ENCODE data around the gene MEF2A. TPM values are rescaled to one million over a fixed set of nuclear protein-coding genes. Genes with fewer than 3 reads are reported as not detected.
"Not testable (repeated sequence)": the region's sequence is repeated elsewhere in the genome, so short reads cannot be mapped to it uniquely, and the experiment has no call there.

The MEF2A gene
- total RNA-seq, 4 donors from 2014 or later = 16.9 to 47.5 (median 24.3) TPM

DNA sequence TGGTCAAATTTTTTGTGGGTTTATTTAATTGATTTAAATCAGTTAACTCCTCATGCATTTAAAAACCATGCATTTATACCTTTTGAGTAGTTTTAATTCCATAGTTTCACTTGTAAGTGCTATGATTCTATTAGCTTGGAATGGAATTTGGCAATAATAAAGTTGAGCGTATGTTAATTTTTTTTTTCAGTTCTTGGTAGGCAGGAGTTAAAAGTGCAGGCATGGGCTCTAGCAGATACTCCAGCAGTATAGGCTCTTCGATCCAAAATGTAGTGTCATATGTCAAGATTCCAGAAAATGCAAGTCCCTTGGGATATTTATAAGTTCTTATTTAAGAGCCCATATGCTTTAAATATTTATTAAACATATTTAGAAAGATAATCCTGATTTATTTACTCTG is 97.1 kb downstream of the MEF2A start:
- H3K4me3 ChIP-seq = no peak overlapping the region
- H3K27me3 ChIP-seq = no peaks in the 10 kb centered on the region
- H3K27ac ChIP-seq = no peak overlapping the region
- no peak for TF ChIP-seq POLR2A (IDR thresholded peaks at IDR 0.05)
- TF ChIP-seq, protein P1, sequence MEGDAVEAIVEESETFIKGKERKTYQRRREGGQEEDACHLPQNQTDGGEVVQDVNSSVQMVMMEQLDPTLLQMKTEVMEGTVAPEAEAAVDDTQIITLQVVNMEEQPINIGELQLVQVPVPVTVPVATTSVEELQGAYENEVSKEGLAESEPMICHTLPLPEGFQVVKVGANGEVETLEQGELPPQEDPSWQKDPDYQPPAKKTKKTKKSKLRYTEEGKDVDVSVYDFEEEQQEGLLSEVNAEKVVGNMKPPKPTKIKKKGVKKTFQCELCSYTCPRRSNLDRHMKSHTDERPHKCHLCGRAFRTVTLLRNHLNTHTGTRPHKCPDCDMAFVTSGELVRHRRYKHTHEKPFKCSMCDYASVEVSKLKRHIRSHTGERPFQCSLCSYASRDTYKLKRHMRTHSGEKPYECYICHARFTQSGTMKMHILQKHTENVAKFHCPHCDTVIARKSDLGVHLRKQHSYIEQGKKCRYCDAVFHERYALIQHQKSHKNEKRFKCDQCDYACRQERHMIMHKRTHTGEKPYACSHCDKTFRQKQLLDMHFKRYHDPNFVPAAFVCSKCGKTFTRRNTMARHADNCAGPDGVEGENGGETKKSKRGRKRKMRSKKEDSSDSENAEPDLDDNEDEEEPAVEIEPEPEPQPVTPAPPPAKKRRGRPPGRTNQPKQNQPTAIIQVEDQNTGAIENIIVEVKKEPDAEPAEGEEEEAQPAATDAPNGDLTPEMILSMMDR (IDR thresholded peaks at IDR 0.05) = no peak
- DNase-seq = no peak
- WGBS, 2 donors = 74 to 78% methylated on average over 2 of the region's 2 CpGs
- H3K4me1 ChIP-seq = no peaks in the 10 kb centered on the region
- H3K36me3 ChIP-seq = peaks cover 0 to 25% (median 0%) of the 10 kb centered on the region in 3 donors
- no peaks in the 10 kb centered on the region for H3K9me3 ChIP-seq
- intact Hi-C loops (cut with DNase I) = no loop called here

DNA sequence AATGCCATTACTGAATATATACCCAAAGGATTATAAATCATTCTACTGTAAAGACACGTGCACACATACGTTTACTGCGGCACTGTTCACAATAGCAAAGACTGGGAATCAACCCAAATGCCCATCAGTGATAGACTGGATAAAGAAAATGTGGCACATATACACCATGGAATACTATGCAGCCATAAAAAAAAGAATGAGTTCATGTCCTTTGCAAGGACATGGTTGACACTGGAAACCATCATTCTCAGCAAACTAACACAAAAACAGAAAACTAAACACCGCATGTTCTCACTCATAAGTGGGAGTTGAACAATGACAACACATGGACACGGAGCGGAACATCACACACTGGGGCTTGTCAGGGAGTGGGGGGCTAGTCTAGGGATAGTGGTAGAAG is 100.3 kb downstream of the MEF2A start:
- H3K27ac ChIP-seq; H3K27me3 ChIP-seq; H3K4me3 ChIP-seq; H3K9me3 ChIP-seq; DNase-seq; intact Hi-C loops (cut with DNase I); H3K4me1 ChIP-seq: not testable (repeated sequence)
- peaks cover 0 to 14% (median 0%) of the 10 kb centered on the region in 3 donors for H3K36me3 ChIP-seq
- 93 to 99% methylated on average over 6 of the region's 6 CpGs for WGBS, 2 donors

DNA sequence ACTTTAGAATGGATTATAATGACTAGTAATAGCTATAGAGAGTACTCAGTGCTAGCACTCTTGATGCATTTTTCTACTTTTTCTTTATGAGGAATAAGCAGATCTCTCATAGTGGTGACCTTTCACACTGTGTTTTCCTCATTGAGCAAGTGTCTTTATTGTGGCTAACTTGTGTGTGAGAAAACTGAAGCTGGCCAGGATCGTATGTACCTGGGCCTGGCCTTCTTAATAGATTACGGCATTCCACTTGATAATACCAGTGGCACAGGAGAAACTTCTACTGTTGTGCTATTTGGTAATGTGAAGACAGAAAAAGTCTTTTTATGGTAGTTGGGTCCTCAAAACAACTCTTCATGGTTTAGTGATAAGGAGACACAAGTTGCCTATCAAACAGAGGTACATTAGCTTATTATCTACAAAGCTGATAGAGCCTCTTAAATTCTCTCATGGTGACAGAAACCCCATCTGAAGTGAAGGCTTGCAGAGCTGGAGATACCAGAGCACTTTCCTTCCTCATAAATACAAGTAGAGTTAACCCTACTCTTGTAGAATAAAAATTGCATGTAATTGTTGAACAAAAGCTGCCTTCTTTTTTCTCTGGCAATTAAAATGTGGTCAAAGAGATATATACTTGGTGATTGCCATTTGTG is 102.9 kb downstream of the MEF2A start:
- intact Hi-C loops (cut with DNase I) = no loop called here

DNA sequence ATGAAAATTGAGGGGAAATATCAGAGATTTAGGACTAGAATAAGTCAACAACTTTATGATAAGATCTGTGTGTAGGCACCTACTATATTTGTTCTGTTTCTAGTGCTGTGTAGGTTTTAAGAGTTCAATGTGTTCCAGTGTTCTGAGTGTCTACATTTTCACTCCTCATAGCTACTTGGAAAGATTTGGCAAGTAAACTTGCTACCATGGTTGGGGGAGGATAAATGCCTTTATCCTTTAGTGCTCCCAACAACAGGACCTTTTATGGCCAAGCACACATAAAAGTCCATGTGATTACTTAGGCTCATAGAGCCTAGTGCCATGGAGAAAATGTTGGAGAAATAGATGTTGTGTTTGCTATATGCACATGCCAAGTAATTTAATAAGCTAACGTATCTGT is 103.5 kb downstream of the MEF2A start:
- Histone ChIP-seq H3K4me1 (no peaks in the 10 kb centered on the region), H3K9me3 (no peaks in the 10 kb centered on the region), H3K27ac (peak overlapping the region in 1 of 4 donors; percentile 24), H3K36me3 (peaks cover 0 to 34% (median 0%) of the 10 kb centered on the region in 3 donors), H3K4me3 (no peak overlapping the region), H3K27me3 (no peaks in the 10 kb centered on the region)
- DNase-seq = no peak
- intact Hi-C loops (cut with DNase I) = no loop called here
- TF ChIP-seq, protein P1 (IDR thresholded peaks at IDR 0.05) = no peak
- TF ChIP-seq POLR2A (IDR thresholded peaks at IDR 0.05) = no peak
- 85 to 88% methylated on average over 1 of the region's 1 CpG for WGBS, 2 donors

More for the DNA sequence above, 102.9 kb downstream of the MEF2A start:
- H3K4me3 ChIP-seq = no peak overlapping the region
- DNase-seq = no peak
- no peak for TF ChIP-seq POLR2A (IDR thresholded peaks at IDR 0.05)
- TF ChIP-seq, protein P1 (IDR thresholded peaks at IDR 0.05) = no peak
- H3K27ac ChIP-seq = no peak overlapping the region
- no peaks in the 10 kb centered on the region for H3K9me3 ChIP-seq
- WGBS, 2 donors = 85 to 94% methylated on average over 2 of the region's 2 CpGs
- no peaks in the 10 kb centered on the region for H3K4me1 ChIP-seq
- peaks cover 0 to 32% (median 0%) of the 10 kb centered on the region in 3 donors for H3K36me3 ChIP-seq
- H3K27me3 ChIP-seq = no peaks in the 10 kb centered on the region

DNA sequence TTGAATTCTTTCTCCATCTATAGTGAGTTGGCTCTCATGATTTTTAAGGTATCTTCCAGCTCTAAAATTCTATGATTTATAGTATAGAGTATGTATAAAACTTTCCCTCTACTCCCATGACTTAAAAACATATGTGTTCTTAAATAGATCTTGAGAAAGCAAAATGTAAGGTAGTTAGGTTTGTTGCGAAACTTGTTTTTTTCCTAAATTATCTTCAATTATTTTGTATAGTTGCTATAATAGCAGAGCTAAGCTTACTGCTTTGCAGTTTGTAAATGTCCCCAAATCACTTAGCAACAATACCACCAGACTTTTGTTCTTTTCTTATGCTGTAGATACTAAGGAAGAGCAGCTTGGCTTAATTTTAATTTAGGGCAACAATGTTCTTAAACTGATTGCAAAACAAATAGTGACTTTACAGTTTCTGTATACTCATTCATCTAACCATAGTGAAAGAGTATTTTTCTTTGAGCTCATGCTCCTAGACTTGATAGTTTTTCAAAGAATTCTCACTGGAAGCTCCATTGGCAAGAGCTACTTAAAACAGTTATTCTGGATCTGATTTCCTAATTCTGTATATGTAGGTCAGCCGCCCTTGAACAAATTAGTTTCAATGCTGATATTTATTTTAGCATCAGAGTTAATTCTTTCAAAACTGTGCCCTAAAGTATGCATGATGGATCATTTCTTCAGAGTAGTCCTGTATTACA is 106.3 kb downstream of the MEF2A start:
- TF ChIP-seq, protein P1 (IDR thresholded peaks at IDR 0.05) = no peak
- TF ChIP-seq POLR2A (IDR thresholded peaks at IDR 0.05) = no peak
- intact Hi-C loops (cut with DNase I) = no loop called here
- Histone ChIP-seq H3K4me3 (no peak overlapping the region), H3K9me3 (no peaks in the 10 kb centered on the region), H3K4me1 (no peaks in the 10 kb centered on the region), H3K36me3 (peaks cover 0 to 52% (median 11%) of the 10 kb centered on the region in 3 donors), H3K27me3 (no peaks in the 10 kb centered on the region), H3K27ac (no peak overlapping the region)
- WGBS, 2 donors = 84 to 89% methylated on average over 2 of the region's 2 CpGs
- no peak for DNase-seq
